Muscle of back (tissue), 11 donors: Measurements from ENCODE around the gene SLC8A3. TPM values are rescaled to one million over a fixed set of nuclear protein-coding genes. Genes with fewer than 3 reads are reported as not detected.

Experiments used
- DNase-seq, 3 donors: peaks; one replicate each; pipeline versions ENCODE4 v3.0.0 to v3.0.0-alpha.2; 2013
- polyA plus RNA-seq, 10 donors: library from polyadenylated mRNA; unstranded; fragments of 120-200 nt; gene quantifications; one replicate each; pipeline ENCODE4 v1.2.1, GENCODE V29; 2013; ENCODE audit not compliant: insufficient read length in 10 of 10

Gene SLC8A3
- polyA plus RNA-seq, 10 donors: 4.7 to 9.8 (median 5.8) TPM

GRCh38 chr14:70067810-70068209 lies 120.9 kb downstream of the SLC8A3 start:
- DNase-seq: no peak

GRCh38 chr14:70064136-70064865 lies 124.5 kb downstream of the SLC8A3 start:
- no peak for DNase-seq

GRCh38 chr14:70061108-70061507 lies 127.6 kb downstream of the SLC8A3 start:
- no peak for DNase-seq

GRCh38 chr14:70059545-70059944 lies 129.2 kb downstream of the SLC8A3 start:
- DNase-seq: no peak

- no peak for DNase-seq
Measured at GRCh38 chr14:70057519-70058136, 131.1 kb downstream of the SLC8A3 start.

GRCh38 chr14:70052990-70053389 lies 135.8 kb downstream of the SLC8A3 start:
- peak; percentile 7 to 62 (median 45) for DNase-seq

- DNase-seq: no peak
Measured at GRCh38 chr14:70050136-70050535, 138.6 kb downstream of the SLC8A3 start.

- DNase-seq: no peak
Measured at GRCh38 chr14:70049605-70050004, 139.1 kb downstream of the SLC8A3 start.

GRCh38 chr14:70048313-70048654 lies 140.5 kb downstream of the SLC8A3 start:
- DNase-seq: no peak

GRCh38 chr14:70047598-70048312 lies 141.0 kb downstream of the SLC8A3 start:
- no peak for DNase-seq

GRCh38 chr14:70045844-70046535 lies 142.8 kb downstream of the SLC8A3 start:
- DNase-seq: peak; percentile 16 to 35 (median 24)

- DNase-seq: no peak
Measured at GRCh38 chr14:70045310-70045709, 143.4 kb downstream of the SLC8A3 start.

- DNase-seq: no peak
Measured at GRCh38 chr14:70043001-70043400, 145.8 kb downstream of the SLC8A3 start.

GRCh38 chr14:70036665-70037064 lies 152.1 kb downstream of the SLC8A3 start:
- no peak for DNase-seq

GRCh38 chr14:70034257-70034656 lies 154.5 kb downstream of the SLC8A3 start:
- DNase-seq: no peak

GRCh38 chr14:70033561-70033960 lies 155.2 kb downstream of the SLC8A3 start:
- DNase-seq: no peak

- no peak for DNase-seq
Measured at GRCh38 chr14:70033116-70033515, 155.6 kb downstream of the SLC8A3 start.

GRCh38 chr14:70032447-70032846 lies 156.3 kb downstream of the SLC8A3 start:
- DNase-seq: no peak

- no peak for DNase-seq
Measured at GRCh38 chr14:70032016-70032415, 156.7 kb downstream of the SLC8A3 start.

GRCh38 chr14:70029296-70030132 lies 159.2 kb downstream of the SLC8A3 start:
- no peak for DNase-seq

GRCh38 chr14:70027785-70028428 lies 160.8 kb downstream of the SLC8A3 start:
- DNase-seq: peak; percentile 38 to 80 (median 66)
